ENCODE data around the gene FLT3. TPM values are rescaled to one million over a fixed set of nuclear protein-coding genes. Genes with fewer than 3 reads are reported as not detected.

FLT3 gene
- total and polyA plus RNA-seq, 9 of the 15 experiments (the other 6 are each of a cell fraction or from before 2014, with no cell fraction given): not detected

GRCh38 chr13:27972478-27972820, 127.9 kb downstream of the FLT3 start:
- Histone ChIP-seq H2AFZ (ENCODE audit: low read depth, low read length) (no peak overlapping the region), H3K79me2 (ENCODE audit: control insufficient read depth, insufficient read depth, low read length) (no peaks in the 10 kb centered on the region), H3K4me3 (no peak overlapping the region), H3K27me3 (ENCODE audit: control insufficient read depth in 2 of 2, insufficient read depth in 2 of 2, low read length in 2 of 2) (peaks cover 7 to 68% of the 10 kb centered on the region in 2 experiments; a peak in 3 of 5 replicates), H3K9me3 (replicated peaks; ENCODE audit: control insufficient read depth, insufficient read depth, low read depth, low read length) (no peaks in the 10 kb centered on the region), H4K20me1 (replicated peaks; ENCODE audit: control insufficient read depth, insufficient read depth, low read length) (no peaks in the 10 kb centered on the region), H3K4me2 (ENCODE audit: insufficient read depth, low read length) (no peak overlapping the region), H3K27ac (ENCODE audit: extremely low read depth, low read depth, low read length) (no peak overlapping the region), H3K4me1 (replicated peaks in 1 of 2; ENCODE audit: control insufficient read depth in 2 of 2, insufficient read depth in 2 of 2, low read length in 2 of 2) (peaks cover 0 to 3% of the 10 kb centered on the region in 2 experiments; a peak in 1 of 5 replicates), H3K36me3 (ENCODE audit: control insufficient read depth, insufficient read depth, low read length) (no peaks in the 10 kb centered on the region), H3K9ac (ENCODE audit: insufficient read depth in 1 of 2, low read depth in 2 of 2, low read length in 2 of 2) (no peak overlapping the region), H3K9me1 (ENCODE audit: control insufficient read depth, insufficient read depth, low read length) (no peaks in the 10 kb centered on the region)
- no peak for TF ChIP-seq CBFB (CRISPR knock-in tag; IDR thresholded peaks at IDR 0.05)
- no peak for TF ChIP-seq IFI16 (CRISPR knock-in tag; IDR thresholded peaks at IDR 0.05)
- no peak for TF ChIP-seq SRSF7 (optimal IDR thresholded peaks at IDR 0.05; ENCODE audit: low read depth, low read length)
- TF ChIP-seq NBN (IDR thresholded peaks at IDR 0.05; ENCODE audit: low read depth): no peak
- TF ChIP-seq HMBOX1 (IDR thresholded peaks at IDR 0.05): no peak
- TF ChIP-seq KLF6 (CRISPR knock-in tag; IDR thresholded peaks at IDR 0.05; ENCODE audit: borderline replicate concordance): no peak
- TF ChIP-seq DNMT1 (IDR thresholded peaks at IDR 0.05): no peak
- no peak for TF ChIP-seq MLLT1 (IDR thresholded peaks at IDR 0.05)
- TF ChIP-seq E2F4 (CRISPR knock-in tag; IDR thresholded peaks at IDR 0.05; ENCODE audit: low read depth): no peak
- intact Hi-C loops (cut with micrococcal nuclease) (no loop called here), in situ Hi-C loops (cut with MboI) (loop anchor here (25.0 kb wide), 1 partner anchor 460 kb away; no protein-coding TSS in a partner anchor)
- WGBS (ENCODE audit: insufficient coverage, low coverage, missing lambda C conversion rate): no CpG with 5 or more reads among the region's 2 CpGs
- CTCF ChIA-PET (ENCODE audit: low intra/inter-chr PET ratio): no interaction called here
- BruUV-seq (replicated peaks): no TSS peak
- FAIRE-seq (no peak), ATAC-seq (no peak), DNase-seq (ENCODE audit: extremely low read depth in 1 of 4, low spot score in 3 of 4) (no peak)
- POLR2A ChIA-PET: no interaction called here

Data from K562 (cell line).